GM18505 (cell line): ENCODE results near the gene SMG6.
"Not testable (repeated sequence)": the region's sequence is repeated elsewhere in the genome, so short reads cannot be mapped to it uniquely, and the experiment has no call there.

Experiments used
- ATAC-seq: cut with Tn5 transposase; IDR thresholded peaks from one replicate; pipeline ENCODE4 v1.9.1; 2021; ENCODE audit not compliant: unreplicated experiment
- POLR2A ChIP-seq: IDR thresholded peaks from 4 replicates; pipeline ENCODE4 v1.6.1; 2011; ENCODE audit warnings: borderline replicate concordance; ENCODE audit not compliant: insufficient read depth, insufficient read length; ENCODE audit errors: extremely low read depth

Gene SMG6

GRCh38 chr17:2151358-2152033 lies 152.1 kb downstream of the SMG6 start:
- no peak for ATAC-seq
- TF ChIP-seq POLR2A, result no peak

DNA sequence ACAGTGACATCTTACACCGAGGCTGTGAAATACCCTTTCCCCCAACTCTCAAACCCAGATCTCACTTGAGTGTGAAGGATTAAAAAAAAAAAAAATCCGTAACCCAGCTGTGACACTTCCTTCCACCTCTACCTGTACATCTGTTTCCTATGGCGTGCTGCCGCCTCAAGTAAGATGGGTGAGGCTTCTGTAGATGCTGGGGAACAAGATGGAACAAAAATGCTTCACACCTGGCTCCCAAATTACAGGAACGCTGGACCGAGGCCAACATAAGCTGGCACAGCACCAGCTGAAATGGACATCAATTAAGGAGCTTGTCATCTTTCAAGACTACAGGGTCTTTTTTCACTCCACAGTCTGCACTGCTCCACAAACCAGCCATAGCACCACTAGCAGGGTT lies 152.8 kb downstream of the SMG6 start:
- no peak for TF ChIP-seq POLR2A
- no peak for ATAC-seq

- no peak for ATAC-seq
- no peak for TF ChIP-seq POLR2A
Measured at GRCh38 chr17:2149934-2150333, 153.7 kb downstream of the SMG6 start.

DNA sequence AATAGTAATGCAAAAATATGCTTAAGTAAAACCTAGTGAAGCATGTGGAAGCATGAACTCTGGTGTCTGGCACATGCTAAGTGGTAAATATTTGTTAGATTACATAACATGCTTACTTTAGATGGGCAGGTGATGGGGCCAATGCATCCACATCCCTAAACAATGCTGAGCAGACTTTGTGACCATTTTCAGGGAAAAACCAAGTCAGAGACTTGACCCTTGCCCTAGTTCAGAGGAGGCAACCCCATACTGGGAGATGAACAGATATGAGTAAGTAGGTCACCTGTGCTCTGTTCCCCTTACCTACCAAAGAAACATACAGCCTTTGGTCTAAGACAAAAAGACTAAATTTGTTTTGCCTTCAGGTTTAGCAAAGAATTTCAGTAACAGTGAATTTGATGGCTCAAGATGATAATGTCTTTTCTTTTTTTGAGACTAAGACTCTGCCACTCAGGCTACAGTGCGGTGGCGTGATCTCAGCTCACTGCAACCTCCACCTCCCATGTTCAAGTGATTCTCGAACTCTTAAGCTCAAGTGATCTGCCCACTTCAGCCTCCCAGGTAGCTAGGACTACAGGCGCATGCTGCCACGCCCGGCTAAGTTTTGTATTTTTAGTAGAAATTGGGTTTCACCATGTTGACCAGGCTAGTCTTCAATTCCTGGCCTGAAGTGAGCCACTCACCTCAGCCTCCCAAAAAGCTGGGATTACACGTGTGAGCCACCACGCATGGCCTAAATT lies 157.3 kb downstream of the SMG6 start:
- TF ChIP-seq POLR2A, result no peak
- ATAC-seq, result no peak

DNA sequence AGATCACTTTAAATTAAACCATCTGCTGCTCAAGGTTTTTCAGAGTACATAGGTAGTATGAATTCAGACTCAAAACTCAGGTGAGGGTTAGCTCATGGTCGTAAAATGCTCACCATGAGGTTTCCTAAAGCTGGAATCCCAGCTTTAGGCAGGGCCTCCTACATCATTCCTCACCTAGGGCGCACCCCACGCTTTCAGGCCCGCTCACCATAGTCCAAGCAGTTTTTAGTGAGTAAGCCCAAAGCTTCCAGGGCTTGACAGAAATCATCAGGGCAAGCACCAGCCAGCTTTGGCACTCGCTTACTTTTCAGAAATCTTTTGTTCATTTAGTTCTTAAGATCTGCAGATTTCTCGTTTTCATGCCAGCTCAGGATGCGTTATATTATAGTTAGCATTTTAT lies 158.9 kb downstream of the SMG6 start:
- no peak for TF ChIP-seq POLR2A
- ATAC-seq, result no peak

- no peak for TF ChIP-seq POLR2A
- ATAC-seq, result no peak
Measured at GRCh38 chr17:2143332-2143731, 160.3 kb downstream of the SMG6 start.

DNA sequence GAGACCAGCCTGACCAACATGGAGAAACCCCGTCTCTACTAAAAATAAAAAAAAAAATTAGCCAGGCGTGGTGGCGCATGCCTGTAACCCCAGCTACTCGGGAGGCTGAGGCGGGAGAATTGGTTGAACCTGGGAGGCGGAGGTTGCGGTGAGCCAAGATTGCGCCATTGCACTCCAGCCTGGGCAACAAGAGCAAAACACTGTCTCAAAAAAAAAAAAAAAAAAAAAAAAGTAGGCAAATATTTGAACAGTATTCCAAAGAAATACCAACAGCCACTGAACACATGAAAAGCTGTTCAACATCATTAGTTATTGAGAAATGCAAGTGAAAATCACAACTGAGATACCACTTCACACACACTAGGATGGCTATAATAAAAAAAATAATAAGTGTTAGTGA lies 160.9 kb downstream of the SMG6 start:
- not testable (repeated sequence) for ATAC-seq

DNA sequence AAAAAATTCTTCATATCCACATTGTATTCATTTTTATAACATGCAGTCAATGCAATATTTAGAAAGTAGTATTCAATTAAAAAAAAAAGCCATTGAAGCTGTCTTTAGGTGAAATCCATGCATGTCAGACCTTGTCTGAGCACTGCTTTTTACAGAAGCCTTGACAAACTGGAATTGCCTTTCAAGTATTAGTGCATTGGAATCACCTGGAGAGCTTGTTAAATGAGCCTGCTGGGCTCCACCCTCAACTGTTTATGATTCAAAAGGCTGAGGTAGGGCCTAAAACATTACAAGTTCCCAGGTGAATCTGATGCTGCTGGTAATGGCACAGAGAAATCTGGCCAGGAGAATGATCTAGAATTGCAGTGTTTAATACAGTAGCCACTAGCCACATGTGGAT lies 162.9 kb downstream of the SMG6 start:
- no peak for ATAC-seq
- no peak for TF ChIP-seq POLR2A

DNA sequence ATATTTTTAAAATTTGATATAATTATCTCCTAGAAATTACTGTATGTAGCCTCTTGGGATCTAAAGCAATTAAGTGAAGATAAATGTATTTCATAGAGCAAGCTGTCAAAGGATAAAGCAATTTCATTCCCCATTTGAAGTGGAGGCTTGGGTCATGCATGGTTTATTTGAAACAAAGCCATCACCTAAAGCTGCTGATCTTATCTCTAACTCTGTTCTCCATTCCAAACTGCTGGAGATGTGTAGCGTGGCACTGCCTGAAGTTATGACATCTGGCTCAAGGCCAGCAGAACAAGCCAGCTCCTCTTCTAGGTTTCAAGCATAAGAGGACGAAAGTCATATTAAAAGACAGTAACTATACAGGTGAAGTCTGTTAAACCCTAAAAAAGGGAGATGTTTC lies 164.8 kb downstream of the SMG6 start:
- no peak for TF ChIP-seq POLR2A
- ATAC-seq, result peak; percentile 35

GRCh38 chr17:2138318-2138717 lies 165.3 kb downstream of the SMG6 start:
- TF ChIP-seq POLR2A, result peak; percentile 39
- ATAC-seq, result peak; percentile 61

- TF ChIP-seq POLR2A, result no peak
- no peak for ATAC-seq
Measured at GRCh38 chr17:2137342-2138098, 166.1 kb downstream of the SMG6 start.

DNA sequence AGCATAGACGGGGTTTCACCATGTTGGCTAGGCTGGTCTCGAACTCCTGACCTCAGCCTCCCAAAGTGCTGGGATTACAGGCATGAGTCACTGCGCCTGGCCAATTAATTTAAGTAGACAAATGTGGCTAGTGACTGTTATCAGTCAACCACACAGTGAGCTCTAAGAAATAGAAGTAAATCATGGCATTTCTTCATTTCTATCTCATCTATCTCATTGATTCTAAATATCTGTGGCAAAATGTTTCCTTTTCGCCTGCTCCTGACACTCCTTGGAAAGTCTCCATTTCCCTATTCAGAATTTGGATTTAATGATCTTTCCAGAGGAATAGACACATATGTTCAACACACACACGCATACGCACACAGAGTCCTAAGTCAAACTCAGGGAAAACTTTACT lies 167.3 kb downstream of the SMG6 start:
- ATAC-seq, result no peak
- no peak for TF ChIP-seq POLR2A

- no peak for ATAC-seq
- TF ChIP-seq POLR2A, result no peak
Measured at GRCh38 chr17:2128011-2128410, 175.6 kb downstream of the SMG6 start.
